RWPE1 (cell line): ENCODE data around the gene SLC4A2.

Source experiments
- CTCF ChIA-PET: fragments of 350-600 bp; sonication (Branson Sonifier 250); formaldehyde crosslinking; extraction: SDS; loops from one replicate; lab custom pipeline; 2021; lab: Yijun Ruan, JAX
- POLR2A ChIA-PET: fragments of 400-600 bp; formaldehyde crosslinking; extraction: SDS; loops from one replicate; lab custom pipeline; 2020; ENCODE audit warnings: antibody characterized with exemption; ENCODE audit not compliant: low non-redundant PET; lab: Yijun Ruan, JAX
- DNase-seq: peaks from one replicate; pipeline ENCODE4 v3.0.0; 2012; ENCODE audit warnings: low spot score
- H3K27ac ChIP-seq: fragments of 450-650 bp; 2 replicates; pipeline ENCODE4 v1.5.1; 2017
- CTCF ChIP-seq: fragments of 450-650 bp; conservative IDR thresholded peaks from 2 replicates; pipeline ENCODE4 v1.5.1; 2017; ENCODE audit warnings: low read depth, mild to moderate bottlenecking

The SLC4A2 gene

GRCh38 chr7:151102991-151103390, 43.6 kb downstream of the SLC4A2 start:
- no peak overlapping the region for H3K27ac ChIP-seq
- ChIA-PET CTCF (interaction anchor here (0.7 kb wide), 1 partner anchor 204 kb away, joined by 5 read pairs; no protein-coding TSS in a partner anchor), POLR2A (no interaction called here)
- TF ChIP-seq CTCF = no peak
- no peak for DNase-seq

GRCh38 chr7:151103973-151104372, 44.6 kb downstream of the SLC4A2 start:
- DNase-seq = no peak
- no peak overlapping the region for H3K27ac ChIP-seq
- ChIA-PET CTCF (no interaction called here), POLR2A (no interaction called here)
- no peak for TF ChIP-seq CTCF

- DNase-seq = no peak
- H3K27ac ChIP-seq = peak overlapping the region; percentile 71
- TF ChIP-seq CTCF = no peak
- ChIA-PET POLR2A (no interaction called here), CTCF (no interaction called here)
These were observed 45.2 kb downstream of the SLC4A2 start for GRCh38 chr7:151104411-151105235.

- TF ChIP-seq CTCF = no peak
- ChIA-PET POLR2A (no interaction called here), CTCF (interaction anchor here (0.5 to 1.7 kb wide), 2 partner anchors 18 to 210 kb away, joined by 3 to 8 read pairs; no protein-coding TSS in a partner anchor)
- peak overlapping the region; percentile 91 for H3K27ac ChIP-seq
- DNase-seq = no peak
These were observed 48.5 kb downstream of the SLC4A2 start for GRCh38 chr7:151107882-151108281.

- no peak for TF ChIP-seq CTCF
- POLR2A ChIA-PET = no interaction called here
- CTCF ChIA-PET = interaction anchor here (1.4 to 1.7 kb wide), 2 partner anchors 33 to 211 kb away, joined by 3 to 8 read pairs; no protein-coding TSS in a partner anchor
- no peak for DNase-seq
- H3K27ac ChIP-seq = peak overlapping the region; percentile 91
These were observed 50.0 kb downstream of the SLC4A2 start for GRCh38 chr7:151109094-151110048.
